ENCODE results near the gene TCOF1. TPM values are rescaled to one million over a fixed set of nuclear protein-coding genes. Genes with fewer than 3 reads are reported as not detected.

The TCOF1 gene
- total and polyA plus RNA-seq, 2 donors (not counting 1 experiment from before 2014, with no cell fraction given), result 30.9 to 62.4 TPM

DNA sequence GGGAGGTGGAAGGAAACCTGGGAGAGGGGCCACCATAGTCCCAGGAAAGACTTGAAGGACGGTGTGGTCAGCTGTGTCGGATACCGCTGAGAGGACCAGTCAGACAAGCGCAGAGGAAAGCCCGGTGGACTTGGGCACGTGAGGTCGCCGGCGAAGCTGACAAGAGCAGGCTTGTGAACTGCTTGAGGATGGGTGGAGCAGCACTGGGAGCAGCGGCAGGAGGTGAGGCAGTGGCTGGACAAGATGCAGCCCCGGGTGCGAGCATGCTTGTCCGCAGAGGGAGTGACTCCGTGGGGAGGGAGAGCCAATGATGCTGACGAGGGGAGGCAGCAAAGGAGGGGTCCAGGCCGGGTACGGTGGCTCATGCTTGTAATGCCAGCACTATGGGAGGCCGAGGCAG lies 73.6 kb downstream of the TCOF1 start:
- ChIA-PET POLR2A (interaction anchor here (0.7 to 21.5 kb wide), 3 partner anchors 13 to 31 kb away, joined by 10 to 387 read pairs (median 286); partner anchors contain the start of gene CD74), CTCF (interaction anchor here (11.9 to 14.4 kb wide), 2 partner anchors 20 to 31 kb away, joined by 111 to 396 read pairs; partner anchors contain the start of gene CD74)
- no peaks in the 10 kb centered on the region for H3K9me3 ChIP-seq (ENCODE audit: control extremely low read depth in 1 of 3, control insufficient read depth in 2 of 3, insufficient read depth in 1 of 3, low read length in 2 of 3)
- Mint-ChIP-seq H3K4me1 (peaks cover 68% of the 10 kb centered on the region), H3K4me3 (peak overlapping the region; percentile 29), H3K9me3 (ENCODE audit: insufficient read depth) (no peaks in the 10 kb centered on the region), H3K27ac (peak overlapping the region; percentile 89), H3K27me3 (no peaks in the 10 kb centered on the region)
- intact Hi-C loops (cut with micrococcal nuclease), result no loop called here
- H3K4me3 ChIP-seq (ENCODE audit: control extremely low read depth in 1 of 5, extremely low read depth in 1 of 5, insufficient read depth in 1 of 5, low read depth in 2 of 5, low read length in 4 of 5), result no peak overlapping the region
- 97% methylated on average over 18 of the region's 18 CpGs for WGBS (ENCODE audit: insufficient coverage)
- peak overlapping the region in 1 of 2 donors; percentile 95 for H3K27ac ChIP-seq (ENCODE audit: low read length in 2 of 2)
- DNase-seq, result no peak
- no peaks in the 10 kb centered on the region for H3K36me3 ChIP-seq (replicated peaks in 1 of 2; ENCODE audit: control extremely low read depth in 1 of 2, control insufficient read depth in 1 of 2, extremely low read depth in 1 of 2, insufficient read depth in 2 of 2, low read length in 1 of 2)
- no peak overlapping the region for H3K9ac ChIP-seq (ENCODE audit: low read length)
- no peak for ATAC-seq (ENCODE audit: low read depth)
- peak overlapping the region; percentile 30 for H3K4me2 ChIP-seq (replicated peaks; ENCODE audit: low read depth, low read length, poor library complexity, severe bottlenecking)
- no peaks in the 10 kb centered on the region for H4K20me1 ChIP-seq (ENCODE audit: control insufficient read depth, insufficient read depth, low read length, poor library complexity, severe bottlenecking)
- H3K4me1 ChIP-seq (ENCODE audit: control insufficient read depth in 2 of 2, insufficient read depth in 2 of 2, low read length in 2 of 2), result peaks cover 64 to 72% of the 10 kb centered on the region in 2 donors
- no peak overlapping the region for H2AFZ ChIP-seq (ENCODE audit: insufficient read depth, low read depth, low read length, poor library complexity, severe bottlenecking)
- H3K79me2 ChIP-seq (ENCODE audit: control insufficient read depth, insufficient read depth, low read length), result peaks cover 97% of the 10 kb centered on the region
- H3K27me3 ChIP-seq (replicated peaks in 1 of 4; ENCODE audit: control extremely low read depth in 1 of 4, control insufficient read depth in 3 of 4, insufficient read depth in 4 of 4, low read length in 3 of 4), result no peaks in the 10 kb centered on the region
- no peak for TF ChIP-seq EZH2 (IDR thresholded peaks at IDR 0.05; ENCODE audit: borderline replicate concordance, insufficient read depth, low read depth, low read length, poor library complexity, severe bottlenecking)

GRCh38 chr5:150431574-150431973 lies 74.1 kb downstream of the TCOF1 start:
- Mint-ChIP-seq H3K4me1 (peaks cover 73% of the 10 kb centered on the region), H3K4me3 (no peak overlapping the region), H3K9me3 (ENCODE audit: insufficient read depth) (no peaks in the 10 kb centered on the region), H3K27me3 (no peaks in the 10 kb centered on the region), H3K27ac (peak overlapping the region; percentile 89)
- no peaks in the 10 kb centered on the region for H3K27me3 ChIP-seq (replicated peaks in 1 of 4; ENCODE audit: control extremely low read depth in 1 of 4, control insufficient read depth in 3 of 4, insufficient read depth in 4 of 4, low read length in 3 of 4)
- H3K9me3 ChIP-seq (ENCODE audit: control extremely low read depth in 1 of 3, control insufficient read depth in 2 of 3, insufficient read depth in 1 of 3, low read length in 2 of 3), result no peaks in the 10 kb centered on the region
- H3K9ac ChIP-seq (ENCODE audit: low read length), result no peak overlapping the region
- peaks cover 69 to 77% of the 10 kb centered on the region in 2 donors for H3K4me1 ChIP-seq (ENCODE audit: control insufficient read depth in 2 of 2, insufficient read depth in 2 of 2, low read length in 2 of 2)
- H2AFZ ChIP-seq (ENCODE audit: insufficient read depth, low read depth, low read length, poor library complexity, severe bottlenecking), result no peak overlapping the region
- H3K36me3 ChIP-seq (replicated peaks in 1 of 2; ENCODE audit: control extremely low read depth in 1 of 2, control insufficient read depth in 1 of 2, extremely low read depth in 1 of 2, insufficient read depth in 2 of 2, low read length in 1 of 2), result no peaks in the 10 kb centered on the region
- intact Hi-C loops (cut with micrococcal nuclease), result no loop called here
- TF ChIP-seq EZH2 (IDR thresholded peaks at IDR 0.05; ENCODE audit: borderline replicate concordance, insufficient read depth, low read depth, low read length, poor library complexity, severe bottlenecking) (no peak), CTCF (IDR thresholded peaks at IDR 0.05) (no peak)
- H3K4me3 ChIP-seq (ENCODE audit: control extremely low read depth in 1 of 5, extremely low read depth in 1 of 5, insufficient read depth in 1 of 5, low read depth in 2 of 5, low read length in 4 of 5), result no peak overlapping the region
- WGBS (ENCODE audit: insufficient coverage), result 78% methylated on average over 3 of the region's 4 CpGs
- CTCF ChIA-PET, result interaction anchor here (0.7 to 14.4 kb wide), 3 partner anchors 17 to 31 kb away, joined by 3 to 396 read pairs (median 111); partner anchors contain the start of gene CD74
- ATAC-seq (ENCODE audit: low read depth) (no peak), DNase-seq (no peak)
- H3K27ac ChIP-seq (ENCODE audit: low read length in 2 of 2), result peak overlapping the region; percentile 39 to 53
- POLR2A ChIA-PET, result interaction anchor here (1.1 to 21.5 kb wide), 3 partner anchors 12 to 31 kb away, joined by 4 to 387 read pairs (median 286); partner anchors contain the start of gene CD74
- H3K4me2 ChIP-seq (replicated peaks; ENCODE audit: low read depth, low read length, poor library complexity, severe bottlenecking), result peak overlapping the region; percentile 30
- H3K79me2 ChIP-seq (ENCODE audit: control insufficient read depth, insufficient read depth, low read length), result peaks cover 97% of the 10 kb centered on the region
- H4K20me1 ChIP-seq (ENCODE audit: control insufficient read depth, insufficient read depth, low read length, poor library complexity, severe bottlenecking), result no peaks in the 10 kb centered on the region
